Keratinocyte (primary cell): ENCODE measurements around the gene ERBB2.

Experiments
- CTCF ChIP-seq, 3 experiments: IDR thresholded peaks in 1 of 3; conservative IDR thresholded peaks in 1 of 3; optimal IDR thresholded peaks in 1 of 3; 2 replicates in 2 of 3; 3 replicates in 1 of 3; pipeline versions ENCODE3 to v1.5.1; 2011; ENCODE audit warnings: low read length in 3 of 3, mild to moderate bottlenecking in 3 of 3, moderate library complexity in 2 of 3, control low read depth in 1 of 3, inconsistent platforms in 1 of 3; ENCODE audit not compliant: insufficient read depth in 2 of 3; ENCODE audit errors: extremely low read depth in 1 of 3
- EZH2 ChIP-seq: IDR thresholded peaks from one replicate; pipeline ENCODE4 v1.6.1; 2012; ENCODE audit warnings: inconsistent platforms, mild to moderate bottlenecking, low read length, moderate library complexity

DNA sequence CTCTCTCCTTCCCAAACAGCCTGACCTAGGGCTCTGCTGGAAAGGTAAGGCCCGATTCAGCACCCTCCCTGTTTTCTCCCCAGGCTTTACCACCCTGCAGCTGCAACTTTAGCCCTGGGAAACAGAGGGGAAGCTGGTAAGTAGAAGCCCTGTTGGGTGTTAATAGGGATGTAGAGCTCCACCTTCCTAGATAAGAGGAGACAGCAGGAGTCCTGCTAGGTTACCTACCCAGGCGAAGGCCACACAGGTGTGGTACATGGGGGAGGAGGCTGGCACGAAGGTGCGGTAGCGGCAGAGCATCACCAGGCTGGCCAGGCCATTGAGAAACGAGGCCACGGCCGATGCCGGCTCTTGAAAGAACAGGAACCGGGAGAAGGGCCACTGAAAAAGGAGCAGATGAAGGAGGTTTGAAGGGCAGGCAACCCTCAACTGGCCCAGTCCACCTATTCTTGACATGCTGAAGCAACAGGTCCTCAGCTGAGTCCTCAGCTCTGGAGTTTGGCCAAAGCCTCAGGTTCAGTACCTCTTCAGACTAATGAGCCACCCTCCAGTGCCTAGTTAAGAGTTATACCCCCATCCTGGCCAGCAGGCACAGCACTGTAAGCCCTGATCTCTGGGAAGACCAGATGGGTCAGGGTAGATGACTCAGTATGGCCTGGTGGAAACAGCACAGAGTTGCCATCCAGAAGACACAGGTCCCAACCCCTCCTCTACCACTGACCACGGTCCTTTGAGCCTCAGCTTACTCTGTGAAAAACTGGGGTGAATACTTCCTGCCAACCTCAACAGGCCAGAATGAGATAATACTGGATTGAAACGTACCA is 15.3 kb upstream of the ERBB2 start:
- TF ChIP-seq CTCF (optimal IDR thresholded peaks at IDR 0.05 in 1 of 3, IDR thresholded peaks at IDR 0.05 in 1 of 3, conservative IDR thresholded peaks at IDR 0.05 in 1 of 3; ENCODE audit: extremely low read depth in 1 of 3, insufficient read depth in 2 of 3, low read length in 3 of 3) (no peak), EZH2 (no peak)
